ENCODE measurements around the gene DHFR. TPM values are rescaled to one million over a fixed set of nuclear protein-coding genes. Genes with fewer than 3 reads are reported as not detected.

Gene DHFR
- total RNA-seq, 1 experiment from 2014 or later, result 51.5 TPM

- intact Hi-C loops (cut with micrococcal nuclease; ENCODE audit: unreplicated experiment), result no loop called here
- H3K9me3 ChIP-seq (ENCODE audit: control insufficient read depth, insufficient read depth, low read depth, low read length), result no peaks in the 10 kb centered on the region
- H3K36me3 ChIP-seq (ENCODE audit: control insufficient read depth, insufficient read depth, low read length), result peaks cover 12% of the 10 kb centered on the region
- no TSS peak for BruUV-seq (replicated peaks)
- TF ChIP-seq CTCF (IDR thresholded peaks at IDR 0.05) (no peak), TCF7L2 (IDR thresholded peaks at IDR 0.05; ENCODE audit: low read depth, low read length) (no peak), POLR2AphosphoS5 (IDR thresholded peaks at IDR 0.05; ENCODE audit: low read depth, low read length) (no peak), REST (IDR thresholded peaks at IDR 0.05; ENCODE audit: insufficient read depth in 1 of 2, low read depth in 2 of 2, low read length in 1 of 2) (no peak), SIN3A (IDR thresholded peaks at IDR 0.05; ENCODE audit: borderline replicate concordance, insufficient read depth, low read depth, low read length) (no peak)
- ChIA-PET POLR2A (interaction anchor here (0.6 kb wide), 1 partner anchor 150 kb away, joined by 13 read pairs; no protein-coding TSS in a partner anchor), CTCF (no interaction called here)
- no peak overlapping the region for H3K27ac ChIP-seq (ENCODE audit: low read length)
- H3K4me3 ChIP-seq (ENCODE audit: low read depth in 2 of 2, low read length in 2 of 2), result no peak overlapping the region
- in situ Hi-C loops (cut with HindIII; ENCODE audit: low pct_unique_long_range_greater_than_20kb, low sequenced_read_pairs), result no loop called here
- no peak for ATAC-seq
- no peaks in the 10 kb centered on the region for H3K27me3 ChIP-seq (ENCODE audit: control insufficient read depth, insufficient read depth, low read length)
- DNase-seq (ENCODE audit: low read depth, low spot score), result no peak
- H3K4me1 ChIP-seq (ENCODE audit: control insufficient read depth, insufficient read depth, low read length), result no peaks in the 10 kb centered on the region
These were observed 13.5 kb upstream of the DHFR start for GRCh38 chr5:80668016-80668969.

GRCh38 chr5:80667384-80667783, 12.6 kb upstream of the DHFR start:
- Histone ChIP-seq H3K27ac (ENCODE audit: low read length) (no peak overlapping the region), H3K4me3 (ENCODE audit: low read depth in 2 of 2, low read length in 2 of 2) (no peak overlapping the region), H3K27me3 (ENCODE audit: control insufficient read depth, insufficient read depth, low read length) (no peaks in the 10 kb centered on the region), H3K36me3 (ENCODE audit: control insufficient read depth, insufficient read depth, low read length) (peaks cover 6% of the 10 kb centered on the region; the same call in 1 of the 2 replicates), H3K9me3 (ENCODE audit: control insufficient read depth, insufficient read depth, low read depth, low read length) (no peaks in the 10 kb centered on the region), H3K4me1 (ENCODE audit: control insufficient read depth, insufficient read depth, low read length) (no peaks in the 10 kb centered on the region)
- no TSS peak for BruUV-seq (replicated peaks)
- in situ Hi-C loops (cut with HindIII; ENCODE audit: low pct_unique_long_range_greater_than_20kb, low sequenced_read_pairs), result no loop called here
- ATAC-seq, result no peak
- TF ChIP-seq SIN3A (IDR thresholded peaks at IDR 0.05; ENCODE audit: borderline replicate concordance, insufficient read depth, low read depth, low read length), result no peak
- no peak for TF ChIP-seq TCF7L2 (IDR thresholded peaks at IDR 0.05; ENCODE audit: low read depth, low read length)
- TF ChIP-seq POLR2AphosphoS5 (IDR thresholded peaks at IDR 0.05; ENCODE audit: low read depth, low read length), result no peak
- TF ChIP-seq REST (IDR thresholded peaks at IDR 0.05; ENCODE audit: insufficient read depth in 1 of 2, low read depth in 2 of 2, low read length in 1 of 2), result no peak
- no peak for TF ChIP-seq CTCF (IDR thresholded peaks at IDR 0.05)
- no peak for DNase-seq (ENCODE audit: low read depth, low spot score)
- intact Hi-C loops (cut with micrococcal nuclease; ENCODE audit: unreplicated experiment), result no loop called here
- CTCF ChIA-PET, result no interaction called here
- POLR2A ChIA-PET, result no interaction called here

Measured in Panc1 (cell line).